Keratinocyte (primary cell): ENCODE measurements around the gene SEL1L2. TPM values are rescaled to one million over a fixed set of nuclear protein-coding genes. Genes with fewer than 3 reads are reported as not detected.

Source experiments
- DNase-seq: peaks from one replicate; pipeline ENCODE4 v3.0.0-alpha.2; 2011; ENCODE audit warnings: low read depth, missing footprints, low spot score
- FAIRE-seq: peaks from 2 replicates; lab custom pipeline; 2011; peaks lifted over from hg19 to GRCh38; lab: Jason Lieb, UNC
- H2AFZ ChIP-seq: 2 replicates; pipeline ENCODE4 v1.6.0; 2012; ENCODE audit warnings: low read length, control low read depth, inconsistent platforms; ENCODE audit not compliant: control insufficient read depth
- H3K27ac ChIP-seq: 2 replicates; pipeline ENCODE4 v1.5.1; 2011; ENCODE audit warnings: low read length; ENCODE audit not compliant: control insufficient read depth, insufficient read depth
- H3K27me3 ChIP-seq: 3 replicates; pipeline ENCODE4 v1.6.0; 2011; ENCODE audit warnings: low read length; ENCODE audit not compliant: control insufficient read depth, insufficient read depth; ENCODE audit errors: extremely low read depth
- H3K36me3 ChIP-seq, 2 experiments: 2 replicates in 1 of 2; 3 replicates in 1 of 2; pipeline ENCODE4 v1.5.1; 2011; ENCODE audit warnings: low read length in 2 of 2, mild to moderate bottlenecking in 1 of 2; ENCODE audit not compliant: control insufficient read depth in 2 of 2, insufficient read depth in 2 of 2; ENCODE audit errors: extremely low read depth in 1 of 2
- H3K4me1 ChIP-seq: 3 replicates; pipeline ENCODE4 v1.5.1; 2011; ENCODE audit warnings: low read length; ENCODE audit not compliant: control insufficient read depth, insufficient read depth; ENCODE audit errors: extremely low read depth
- H3K4me2 ChIP-seq: 3 replicates; pipeline ENCODE4 v1.6.0; 2011; ENCODE audit warnings: low read depth, low read length; ENCODE audit not compliant: control insufficient read depth, insufficient read depth; ENCODE audit errors: extremely low read depth
- H3K4me3 ChIP-seq, 3 experiments: fragments of 200-600 bp in 1 of 3; sonication (generic) in 1 of 3; 2 replicates in 2 of 3; 3 replicates in 1 of 3; pipeline ENCODE4 v1.5.1; 2011 to 2016; ENCODE audit warnings: low read length in 3 of 3, mild to moderate bottlenecking in 3 of 3, control low read depth in 2 of 3, inconsistent platforms in 1 of 3, low read depth in 1 of 3, mixed read lengths in 1 of 3, mixed run types in 1 of 3, moderate library complexity in 1 of 3; ENCODE audit not compliant: control insufficient read depth in 2 of 3, insufficient read depth in 2 of 3; ENCODE audit errors: extremely low read depth in 1 of 3
- H3K79me2 ChIP-seq: 2 replicates; pipeline ENCODE4 v1.6.0; 2012; ENCODE audit warnings: low read length; ENCODE audit not compliant: control insufficient read depth, insufficient read depth
- H3K9ac ChIP-seq: 3 replicates; pipeline ENCODE4 v1.6.0; 2011; ENCODE audit warnings: low read length; ENCODE audit not compliant: control insufficient read depth, insufficient read depth; ENCODE audit errors: extremely low read depth
- H3K9me1 ChIP-seq: 3 replicates; pipeline ENCODE4 v1.6.0; 2011; ENCODE audit warnings: low read length; ENCODE audit not compliant: control insufficient read depth, insufficient read depth; ENCODE audit errors: extremely low read depth
- H3K9me3 ChIP-seq: 2 replicates; pipeline ENCODE4 v1.5.1; 2012; ENCODE audit warnings: low read depth, low read length; ENCODE audit not compliant: control insufficient read depth
- H4K20me1 ChIP-seq: 3 replicates; pipeline ENCODE4 v1.6.0; 2011; ENCODE audit warnings: low read length; ENCODE audit not compliant: control insufficient read depth, insufficient read depth; ENCODE audit errors: extremely low read depth
- CTCF ChIP-seq, 3 experiments: IDR thresholded peaks in 1 of 3; conservative IDR thresholded peaks in 1 of 3; optimal IDR thresholded peaks in 1 of 3; 2 replicates in 2 of 3; 3 replicates in 1 of 3; pipeline versions ENCODE3 to v1.5.1; 2011; ENCODE audit warnings: low read length in 3 of 3, mild to moderate bottlenecking in 3 of 3, moderate library complexity in 2 of 3, control low read depth in 1 of 3, inconsistent platforms in 1 of 3; ENCODE audit not compliant: insufficient read depth in 2 of 3; ENCODE audit errors: extremely low read depth in 1 of 3
- EZH2 ChIP-seq: IDR thresholded peaks from one replicate; pipeline ENCODE4 v1.6.1; 2012; ENCODE audit warnings: inconsistent platforms, mild to moderate bottlenecking, low read length, moderate library complexity
- dilution Hi-C: fragments of 300-500 bp; cut with MboI; formaldehyde crosslinking; loops from one replicate; pipeline ENCODE4 v1.7.0; 2020; ENCODE audit warnings: low sequenced_read_pairs; ENCODE audit not compliant: extremely low pct_ligation_motif_present
- polyA plus RNA-seq, 5 experiments: library from polyadenylated mRNA; depleted of rRNA in 3 of 5; stranded (reverse) in 3 of 5; stranded (forward) in 1 of 5; unstranded in 1 of 5; fragments of >200 nt; gene quantifications; 1 replicate in 1 of 5; 2 replicates in 3 of 5; 3 replicates in 1 of 5; pipeline versions ENCODE4 v1.2.1 to v1.2.3, GENCODE V29; 2011 to 2012; ENCODE audit warnings: missing spikeins in 2 of 5, low read depth in 1 of 5, low replicate concordance in 1 of 5

The SEL1L2 gene
- polyA plus RNA-seq, 1 donor (not counting 4 experiments of a cell fraction or from before 2014, with no cell fraction given): not detected

- Histone ChIP-seq H3K9me3 (no peaks in the 10 kb centered on the region), H3K9me1 (no peaks in the 10 kb centered on the region), H3K36me3 (peaks cover 18 to 31% of the 10 kb centered on the region in 2 experiments), H3K4me1 (no peaks in the 10 kb centered on the region), H3K9ac (no peak overlapping the region), H3K79me2 (no peaks in the 10 kb centered on the region), H2AFZ (no peak overlapping the region), H3K27me3 (no peaks in the 10 kb centered on the region), H3K27ac (no peak overlapping the region), H3K4me3 (no peak overlapping the region), H3K4me2 (no peak overlapping the region), H4K20me1 (no peaks in the 10 kb centered on the region)
- dilution Hi-C loops: no loop called here
- TF ChIP-seq CTCF (optimal IDR thresholded peaks at IDR 0.05 in 1 of 3, IDR thresholded peaks at IDR 0.05 in 1 of 3, conservative IDR thresholded peaks at IDR 0.05 in 1 of 3; ENCODE audit: extremely low read depth in 1 of 3, insufficient read depth in 2 of 3, low read length in 3 of 3) (no peak), EZH2 (no peak)
- no peak for DNase-seq
- no peak for FAIRE-seq
Observed at GRCh38 chr20:13809855-13810254, 180.6 kb downstream of the SEL1L2 start.

- Histone ChIP-seq H3K9me1 (no peaks in the 10 kb centered on the region), H2AFZ (no peak overlapping the region), H3K4me1 (no peaks in the 10 kb centered on the region), H3K9ac (no peak overlapping the region), H3K27me3 (no peaks in the 10 kb centered on the region), H3K4me3 (no peak overlapping the region), H3K4me2 (no peak overlapping the region), H3K79me2 (no peaks in the 10 kb centered on the region), H3K36me3 (peaks cover 18 to 31% of the 10 kb centered on the region in 2 experiments), H3K9me3 (no peaks in the 10 kb centered on the region), H4K20me1 (no peaks in the 10 kb centered on the region), H3K27ac (no peak overlapping the region)
- FAIRE-seq (no peak), DNase-seq (no peak)
- dilution Hi-C loops: no loop called here
- TF ChIP-seq CTCF (optimal IDR thresholded peaks at IDR 0.05 in 1 of 3, IDR thresholded peaks at IDR 0.05 in 1 of 3, conservative IDR thresholded peaks at IDR 0.05 in 1 of 3; ENCODE audit: extremely low read depth in 1 of 3, insufficient read depth in 2 of 3, low read length in 3 of 3) (no peak), EZH2 (no peak)
Observed at GRCh38 chr20:13809373-13809772, 181.0 kb downstream of the SEL1L2 start.
